Stimulated activated CD4-positive, alpha-beta T cell treated with anti-CD3 and anti-CD28 coated beads, Interleukin-4, amount 100 ng/mL, for 1 hour (primary cell): ENCODE results near the gene PLEK2.
A peak's percentile ranks its signal among the peaks of the same experiment; 100 is the strongest.
"Not testable (repeated sequence)": the region's sequence is repeated elsewhere in the genome, so short reads cannot be mapped to it uniquely, and the experiment has no call there.

ENCODE experiments used
- DNase-seq: peaks from one replicate; pipeline ENCODE4 v3.0.0-alpha.2; 2020

Gene PLEK2

GRCh38 chr14:67426983-67427606, 15.1 kb upstream of the PLEK2 start:
- DNase-seq: peak; percentile 69

- DNase-seq: no peak
Measured at GRCh38 chr14:67426161-67426560, 14.2 kb upstream of the PLEK2 start.

- DNase-seq: no peak
Measured at GRCh38 chr14:67425608-67426007, 13.6 kb upstream of the PLEK2 start.

DNA sequence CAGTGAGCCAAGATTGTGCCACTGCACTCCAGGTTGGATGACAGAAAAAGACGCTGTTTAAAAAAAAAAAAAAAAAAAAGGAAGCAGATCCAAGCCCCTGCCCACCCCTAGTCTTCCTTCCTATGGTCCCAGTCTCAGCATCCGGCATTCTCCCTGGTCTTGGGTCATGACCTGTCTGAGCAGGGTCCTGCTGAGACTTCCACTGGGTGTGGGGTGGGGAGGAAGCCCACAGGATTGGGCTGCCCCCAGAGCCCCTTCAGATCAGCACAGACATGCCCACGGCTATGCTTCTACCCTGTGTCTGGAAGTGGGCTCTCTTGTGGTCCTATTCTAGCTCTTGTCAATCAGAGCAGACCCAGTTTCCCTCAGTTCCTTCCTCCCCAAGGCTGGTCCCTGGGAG, 12.6 kb upstream of the PLEK2 start:
- no peak for DNase-seq

- no peak for DNase-seq
Measured at GRCh38 chr14:67423424-67423823, 11.5 kb upstream of the PLEK2 start.

GRCh38 chr14:67421356-67422224, 9.6 kb upstream of the PLEK2 start:
- DNase-seq: no peak

- DNase-seq: peak; percentile 34
Measured at GRCh38 chr14:67420102-67420739, 8.3 kb upstream of the PLEK2 start.

GRCh38 chr14:67418401-67419191, 6.6 kb upstream of the PLEK2 start:
- DNase-seq: no peak

DNA sequence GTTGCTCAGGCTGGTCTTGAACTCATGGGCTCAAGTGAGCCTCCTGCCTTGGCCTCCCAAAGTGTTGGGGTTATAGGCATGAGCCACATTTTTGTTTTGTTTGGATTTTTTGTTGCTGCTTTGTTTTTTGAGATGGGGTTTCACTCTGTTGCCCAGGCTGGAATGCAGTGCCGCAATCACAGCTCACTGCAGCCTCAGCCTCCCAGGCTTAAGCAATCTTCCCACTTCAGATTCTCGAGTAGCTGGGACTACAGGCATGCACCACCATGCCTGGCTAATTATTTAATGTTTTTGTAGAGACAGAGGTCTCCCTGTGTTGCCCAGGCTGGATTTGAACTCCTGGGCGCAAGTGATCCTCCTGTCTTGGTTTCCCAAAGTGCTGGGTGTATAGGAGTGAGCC, 5.7 kb upstream of the PLEK2 start:
- no peak for DNase-seq

DNA sequence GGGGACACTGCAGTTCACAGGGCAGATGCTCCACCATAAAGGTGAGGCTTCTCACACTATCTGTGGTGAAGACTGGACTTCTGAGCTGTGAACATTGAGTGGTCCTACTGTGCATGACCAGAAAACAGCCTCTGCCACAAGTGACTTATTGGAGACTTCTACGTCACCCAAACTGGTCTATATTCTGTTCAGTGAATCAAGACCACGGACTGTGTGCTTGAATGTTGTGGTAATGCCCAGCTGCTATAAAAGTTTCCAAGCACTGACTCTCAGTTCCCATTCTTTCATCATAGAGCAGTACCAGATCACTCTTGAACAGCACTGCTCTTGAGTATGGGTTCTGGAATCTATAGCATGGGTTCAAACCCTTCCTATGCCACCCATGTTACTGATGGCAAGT, 4.8 kb upstream of the PLEK2 start:
- DNase-seq: no peak

DNA sequence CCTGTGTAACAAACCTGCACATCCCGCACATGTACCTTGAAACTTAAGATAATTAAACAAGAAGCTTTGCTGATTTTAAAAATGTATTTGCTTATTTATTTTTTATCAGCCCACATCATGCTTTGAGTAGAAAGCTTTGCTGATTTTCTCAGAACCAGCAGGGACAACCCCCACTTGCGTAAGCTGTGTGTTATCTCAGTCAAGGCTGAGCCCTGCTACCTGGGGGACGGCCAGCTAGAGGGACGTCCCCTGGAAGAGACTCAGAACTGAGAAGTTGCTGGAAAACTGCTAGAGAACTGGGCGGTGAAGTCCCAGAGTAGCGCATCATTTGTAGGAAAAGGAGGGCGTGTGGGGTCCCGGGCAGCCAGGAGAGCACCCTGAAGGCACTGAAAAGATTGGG, 4.1 kb upstream of the PLEK2 start:
- no peak for DNase-seq

GRCh38 chr14:67415610-67416009, 3.6 kb upstream of the PLEK2 start:
- DNase-seq: not testable (repeated sequence)

- peak; percentile 30 for DNase-seq
Measured at GRCh38 chr14:67413806-67414769, 2.1 kb upstream of the PLEK2 start.

- no peak for DNase-seq
Measured at GRCh38 chr14:67411370-67411769, 595 bp downstream of the PLEK2 start.

DNA sequence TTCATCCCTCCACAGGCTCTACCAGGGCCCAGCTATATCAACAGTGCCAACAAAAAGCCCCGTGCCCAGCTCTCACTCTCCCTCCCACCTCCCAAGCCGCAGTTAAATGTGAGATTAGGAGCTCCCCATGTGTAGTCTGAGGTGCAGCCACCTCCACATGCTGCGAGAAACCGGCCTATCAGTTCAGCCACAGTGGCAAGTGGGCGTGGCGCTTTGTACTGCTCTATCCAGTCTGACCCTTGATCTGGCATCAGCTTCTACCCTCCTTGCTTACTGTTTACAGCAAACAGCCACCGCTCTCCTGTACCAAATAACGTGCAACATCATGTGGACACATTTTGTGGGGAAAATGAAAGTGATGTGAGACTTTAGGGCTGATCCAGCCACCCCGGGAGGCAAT, 1.7 kb downstream of the PLEK2 start:
- DNase-seq: no peak

GRCh38 chr14:67409461-67409860, 2.5 kb downstream of the PLEK2 start:
- DNase-seq: no peak

GRCh38 chr14:67408122-67408801, 3.7 kb downstream of the PLEK2 start:
- not testable (repeated sequence) for DNase-seq

DNA sequence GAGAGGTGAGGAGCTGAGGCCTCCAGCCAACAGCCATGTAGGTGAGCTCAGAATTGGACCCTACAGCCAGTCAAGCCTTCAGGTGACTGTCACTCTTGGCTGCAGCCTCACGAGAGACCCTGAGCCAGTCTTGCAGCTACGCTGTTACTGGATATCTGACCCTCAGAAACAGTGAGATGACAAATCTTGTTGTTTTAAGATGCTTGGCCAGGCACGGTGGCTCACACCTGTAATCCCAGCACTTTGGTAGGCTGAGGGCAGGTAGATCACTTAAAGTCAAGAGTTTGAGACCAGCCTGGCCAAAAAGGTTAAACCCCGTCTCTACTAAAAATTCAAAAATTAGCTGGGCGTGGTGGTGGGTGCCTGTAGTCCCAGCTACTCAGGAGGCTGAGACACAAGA, 6.2 kb downstream of the PLEK2 start:
- no peak for DNase-seq

DNA sequence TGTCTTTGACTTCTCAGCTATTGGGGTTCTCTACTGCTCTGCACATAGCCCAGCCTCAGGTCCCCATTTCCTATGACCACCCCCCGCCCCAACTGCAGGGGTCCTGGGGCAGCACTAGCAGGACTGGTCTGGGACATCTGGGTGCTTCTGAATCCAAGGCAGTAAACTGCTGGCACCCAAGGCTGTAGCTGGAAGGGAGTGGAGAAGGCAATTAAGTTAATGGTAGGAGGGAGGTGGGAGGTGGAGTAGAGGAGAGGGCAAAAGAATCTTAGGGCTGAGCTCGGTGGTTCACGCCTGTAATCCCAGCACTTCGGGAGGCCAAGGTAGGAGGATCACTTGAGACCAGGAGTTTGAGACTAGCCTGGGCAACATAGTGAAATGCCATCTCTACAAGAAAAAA, 11.5 kb downstream of the PLEK2 start:
- DNase-seq: no peak

- DNase-seq: no peak
Measured at GRCh38 chr14:67397536-67397935, 14.4 kb downstream of the PLEK2 start.

GRCh38 chr14:67396381-67396970, 15.5 kb downstream of the PLEK2 start:
- no peak for DNase-seq
